ENCODE results near the gene DAB2IP.

The DAB2IP gene

DNA sequence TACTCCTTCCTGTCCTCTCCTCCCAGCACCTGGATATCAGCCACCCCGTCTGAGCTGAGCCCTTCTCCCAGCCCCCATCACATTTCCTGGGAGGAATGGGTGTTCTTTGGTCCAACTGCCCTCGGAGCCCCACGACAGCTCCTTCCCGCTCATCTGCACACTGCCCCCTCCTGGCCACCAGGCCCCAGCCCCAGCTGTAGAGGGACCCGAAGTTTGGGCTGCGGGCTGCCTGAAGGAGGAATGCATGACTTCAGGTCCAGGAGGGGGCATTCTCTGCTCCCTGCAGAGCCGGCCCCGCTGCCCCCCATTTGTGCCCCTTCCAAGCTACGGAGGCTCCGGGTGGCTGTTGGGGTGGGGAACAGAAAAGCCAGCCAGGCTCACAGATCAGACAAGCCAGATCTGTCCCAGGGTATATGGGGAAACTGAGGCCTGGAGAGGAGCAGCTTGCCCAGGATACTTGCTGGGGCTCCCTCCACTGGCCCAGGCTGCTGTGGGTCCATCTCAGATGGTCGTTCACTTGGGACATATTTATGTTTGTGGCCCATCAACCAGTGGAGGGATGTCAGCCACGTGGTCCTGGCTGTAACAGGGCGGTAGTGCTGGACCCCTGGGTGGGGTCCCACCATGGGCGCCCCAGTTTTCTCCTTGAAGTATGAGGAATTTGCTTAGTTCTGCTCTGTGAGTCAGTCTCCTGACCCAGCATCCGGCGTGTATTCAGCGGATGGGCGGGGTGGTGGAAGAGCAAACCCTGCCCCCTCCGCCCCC lies 33.1 kb downstream of the DAB2IP start:
- Histone ChIP-seq H3K18ac (ENCODE audit: low read length) (no peak overlapping the region), H4K12ac (ENCODE audit: low read depth, low read length) (peak overlapping the region; percentile 7), H3K27me3 (ENCODE audit: insufficient read depth, low read length) (no peaks in the 10 kb centered on the region), H3K4ac (ENCODE audit: low read depth, low read length) (no peak overlapping the region), H3K79me2 (ENCODE audit: control insufficient read depth, insufficient read depth, low read length, poor library complexity) (no peaks in the 10 kb centered on the region), H3K27ac (ENCODE audit: low read depth, low read length) (no peak overlapping the region), H3K4me3 (ENCODE audit: low read depth, low read length) (no peak overlapping the region), H3K23ac (ENCODE audit: low read length) (no peak overlapping the region), H3K9ac (ENCODE audit: low read length) (no peak overlapping the region), H2BK5ac (ENCODE audit: low read depth, low read length, poor library complexity) (no peak overlapping the region), H3K9me3 (ENCODE audit: insufficient read depth, low read depth, low read length) (no peaks in the 10 kb centered on the region), H3K4me1 (ENCODE audit: control insufficient read depth in 1 of 2, insufficient read depth in 2 of 2, low read length in 2 of 2) (peaks cover 0 to 3% of the 10 kb centered on the region in 2 experiments), H3K4me2 (ENCODE audit: low read length) (no peak overlapping the region), H4K91ac (ENCODE audit: low read depth, low read length) (no peak overlapping the region), H3K14ac (ENCODE audit: low read length) (no peak overlapping the region), H4K8ac (ENCODE audit: low read depth, low read length) (no peak overlapping the region), H2BK120ac (ENCODE audit: insufficient read depth, low read length, poor library complexity) (no peak overlapping the region), H2BK12ac (ENCODE audit: low read length) (no peak overlapping the region), H3K36me3 (ENCODE audit: control insufficient read depth in 1 of 2, insufficient read depth in 2 of 2, low read length in 2 of 2) (peaks cover 22 to 34% of the 10 kb centered on the region in 2 experiments), H2AK5ac (ENCODE audit: low read length) (no peak overlapping the region), H2AFZ (ENCODE audit: insufficient read depth, low read length, poor library complexity) (no peak overlapping the region), H3K79me1 (ENCODE audit: low read length) (no peaks in the 10 kb centered on the region)
- no CpG with 5 or more reads among the region's 19 CpGs for WGBS (ENCODE audit: extremely low coverage, insufficient coverage, insufficient read length)
- DNase-seq: peak in 1 of 2 donors; percentile 41

DNA sequence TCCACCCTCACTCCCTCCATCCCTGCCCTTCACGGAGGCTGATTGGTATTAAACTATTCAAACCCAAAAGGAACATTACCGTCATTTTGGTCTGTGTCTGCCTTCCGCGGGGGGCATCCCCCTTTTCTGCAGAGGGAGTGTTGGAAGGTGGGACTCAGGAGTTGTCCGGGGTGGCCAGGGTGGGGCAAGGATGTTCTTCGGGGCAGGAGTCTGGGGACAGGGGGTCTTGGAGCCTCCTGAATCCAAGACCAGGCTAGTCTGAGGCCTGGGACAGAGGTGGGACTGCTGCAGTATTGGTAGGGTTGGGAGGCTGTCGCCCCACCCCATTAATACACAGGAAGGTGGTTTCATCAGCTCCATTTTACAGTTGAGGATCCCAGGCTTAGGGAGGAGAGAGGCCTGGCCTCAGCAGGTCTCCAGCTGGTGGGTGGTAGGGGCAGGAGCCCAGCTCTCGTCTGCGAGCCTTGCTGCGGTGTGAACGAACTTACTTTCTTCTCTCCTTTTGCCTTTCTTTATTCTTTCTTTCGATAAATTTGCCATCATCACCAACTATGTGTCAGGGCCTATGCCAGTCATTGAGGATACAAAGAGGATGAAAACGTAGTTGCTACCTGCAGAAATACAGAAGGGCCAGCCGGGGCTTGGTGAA lies 33.8 kb downstream of the DAB2IP start:
- Histone ChIP-seq H3K4me3 (ENCODE audit: low read depth, low read length) (peak overlapping the region; percentile 10), H3K79me2 (ENCODE audit: control insufficient read depth, insufficient read depth, low read length, poor library complexity) (no peaks in the 10 kb centered on the region), H2BK12ac (ENCODE audit: low read length) (no peak overlapping the region), H4K91ac (ENCODE audit: low read depth, low read length) (no peak overlapping the region), H3K27ac (ENCODE audit: low read depth, low read length) (no peak overlapping the region), H3K27me3 (ENCODE audit: insufficient read depth, low read length) (no peaks in the 10 kb centered on the region), H3K23ac (ENCODE audit: low read length) (no peak overlapping the region), H3K9me3 (ENCODE audit: insufficient read depth, low read depth, low read length) (no peaks in the 10 kb centered on the region), H3K14ac (ENCODE audit: low read length) (no peak overlapping the region), H3K4ac (ENCODE audit: low read depth, low read length) (no peak overlapping the region), H2BK5ac (ENCODE audit: low read depth, low read length, poor library complexity) (no peak overlapping the region), H3K18ac (ENCODE audit: low read length) (no peak overlapping the region), H2AK5ac (ENCODE audit: low read length) (no peak overlapping the region), H4K8ac (ENCODE audit: low read depth, low read length) (no peak overlapping the region), H3K4me1 (ENCODE audit: control insufficient read depth in 1 of 2, insufficient read depth in 2 of 2, low read length in 2 of 2) (peaks cover 0 to 3% of the 10 kb centered on the region in 2 experiments), H3K9ac (ENCODE audit: low read length) (no peak overlapping the region), H3K4me2 (ENCODE audit: low read length) (no peak overlapping the region), H2AFZ (ENCODE audit: insufficient read depth, low read length, poor library complexity) (no peak overlapping the region), H3K36me3 (ENCODE audit: control insufficient read depth in 1 of 2, insufficient read depth in 2 of 2, low read length in 2 of 2) (peaks cover 16 to 27% of the 10 kb centered on the region in 2 experiments), H2BK120ac (ENCODE audit: insufficient read depth, low read length, poor library complexity) (no peak overlapping the region), H4K12ac (ENCODE audit: low read depth, low read length) (no peak overlapping the region), H3K79me1 (ENCODE audit: low read length) (no peaks in the 10 kb centered on the region)
- no CpG with 5 or more reads among the region's 14 CpGs for WGBS (ENCODE audit: extremely low coverage, insufficient coverage, insufficient read length)
- DNase-seq: no peak

DNA sequence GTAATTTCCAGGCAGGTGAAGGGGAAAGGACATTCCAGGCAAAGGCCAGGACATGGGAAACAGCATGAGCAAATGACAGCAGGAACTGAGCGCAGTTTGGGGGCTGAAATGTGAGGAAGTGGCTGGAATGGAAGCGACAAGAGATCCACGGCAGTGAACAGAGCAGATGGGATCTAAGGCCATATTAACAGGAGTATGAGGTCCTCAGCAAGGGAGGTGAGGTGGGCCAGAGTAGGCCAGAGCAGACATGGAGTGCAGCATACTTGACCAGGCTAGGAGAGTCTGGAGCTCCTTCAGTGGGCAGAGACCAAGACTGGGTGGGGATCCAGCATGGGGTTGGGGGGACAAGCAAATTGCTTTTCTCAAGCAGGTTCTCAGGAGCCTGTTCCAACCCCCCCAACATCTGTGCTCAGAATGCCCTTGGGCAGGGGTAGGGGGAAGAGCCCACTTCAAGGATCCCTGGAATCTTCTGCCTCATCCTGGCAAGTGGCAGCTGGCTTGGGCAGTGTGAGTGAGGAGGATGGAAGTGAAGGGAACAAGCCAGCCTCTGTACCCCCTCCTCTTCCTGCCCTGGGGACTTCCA lies 34.5 kb downstream of the DAB2IP start:
- Histone ChIP-seq H3K9ac (ENCODE audit: low read length) (no peak overlapping the region), H3K23ac (ENCODE audit: low read length) (no peak overlapping the region), H3K79me1 (ENCODE audit: low read length) (no peaks in the 10 kb centered on the region), H2BK5ac (ENCODE audit: low read depth, low read length, poor library complexity) (no peak overlapping the region), H4K91ac (ENCODE audit: low read depth, low read length) (no peak overlapping the region), H2AK5ac (ENCODE audit: low read length) (no peak overlapping the region), H3K36me3 (ENCODE audit: control insufficient read depth in 1 of 2, insufficient read depth in 2 of 2, low read length in 2 of 2) (peaks cover 13 to 24% of the 10 kb centered on the region in 2 experiments), H3K9me3 (ENCODE audit: insufficient read depth, low read depth, low read length) (no peaks in the 10 kb centered on the region), H4K12ac (ENCODE audit: low read depth, low read length) (no peak overlapping the region), H3K27ac (ENCODE audit: low read depth, low read length) (no peak overlapping the region), H3K18ac (ENCODE audit: low read length) (no peak overlapping the region), H3K4ac (ENCODE audit: low read depth, low read length) (no peak overlapping the region), H2AFZ (ENCODE audit: insufficient read depth, low read length, poor library complexity) (no peak overlapping the region), H3K27me3 (ENCODE audit: insufficient read depth, low read length) (no peaks in the 10 kb centered on the region), H3K4me1 (ENCODE audit: control insufficient read depth in 1 of 2, insufficient read depth in 2 of 2, low read length in 2 of 2) (peaks cover 0 to 3% of the 10 kb centered on the region in 2 experiments), H2BK12ac (ENCODE audit: low read length) (no peak overlapping the region), H3K4me3 (ENCODE audit: low read depth, low read length) (peak overlapping the region; percentile 10), H3K4me2 (ENCODE audit: low read length) (no peak overlapping the region), H3K14ac (ENCODE audit: low read length) (no peak overlapping the region), H2BK120ac (ENCODE audit: insufficient read depth, low read length, poor library complexity) (no peak overlapping the region), H3K79me2 (ENCODE audit: control insufficient read depth, insufficient read depth, low read length, poor library complexity) (no peaks in the 10 kb centered on the region), H4K8ac (ENCODE audit: low read depth, low read length) (no peak overlapping the region)
- no CpG with 5 or more reads among the region's 3 CpGs for WGBS (ENCODE audit: extremely low coverage, insufficient coverage, insufficient read length)
- peak in 1 of 2 donors; percentile 8 for DNase-seq

DNA sequence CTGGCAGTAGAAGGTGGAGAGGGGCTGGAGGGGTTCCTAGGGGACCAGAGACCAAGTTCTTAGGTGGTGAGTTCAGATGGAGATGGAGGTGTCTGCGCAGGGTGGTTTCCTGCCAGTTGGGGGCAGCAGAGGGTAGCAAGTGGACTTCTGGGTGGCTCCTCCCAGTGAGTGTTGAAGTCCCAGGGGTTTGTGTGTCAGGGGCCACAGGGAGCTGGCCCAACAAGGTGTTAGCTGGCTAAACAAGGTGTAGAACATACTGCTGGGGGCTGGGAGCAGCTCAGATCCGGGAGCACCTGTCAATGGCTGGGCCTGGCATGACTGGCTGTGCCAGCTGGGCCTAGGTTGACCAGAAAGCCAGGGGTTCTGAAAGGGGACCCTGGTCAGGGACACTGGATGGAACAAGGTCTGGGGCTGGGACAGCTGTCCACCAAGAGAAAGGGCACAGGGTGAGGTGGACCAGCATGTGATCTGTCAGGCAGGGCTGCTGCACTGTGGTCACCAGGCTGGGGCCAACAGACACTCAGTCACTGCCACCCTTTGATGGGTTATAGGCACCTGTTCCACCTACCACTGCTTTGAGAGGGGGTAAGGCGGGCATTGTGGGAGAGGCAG lies 35.6 kb downstream of the DAB2IP start:
- H2BK5ac ChIP-seq (ENCODE audit: low read depth, low read length, poor library complexity): no peak overlapping the region
- no peaks in the 10 kb centered on the region for H3K79me1 ChIP-seq (ENCODE audit: low read length)
- no peak overlapping the region for H3K4me3 ChIP-seq (ENCODE audit: low read depth, low read length)
- no peak overlapping the region for H3K27ac ChIP-seq (ENCODE audit: low read depth, low read length)
- no peak overlapping the region for H4K91ac ChIP-seq (ENCODE audit: low read depth, low read length)
- no peak overlapping the region for H3K14ac ChIP-seq (ENCODE audit: low read length)
- H2BK12ac ChIP-seq (ENCODE audit: low read length): no peak overlapping the region
- no peak overlapping the region for H2BK120ac ChIP-seq (ENCODE audit: insufficient read depth, low read length, poor library complexity)
- H3K4me2 ChIP-seq (ENCODE audit: low read length): no peak overlapping the region
- H4K12ac ChIP-seq (ENCODE audit: low read depth, low read length): no peak overlapping the region
- DNase-seq: peak; percentile 69 to 83
- H3K9me3 ChIP-seq (ENCODE audit: insufficient read depth, low read depth, low read length): no peaks in the 10 kb centered on the region
- peaks cover 2 to 7% of the 10 kb centered on the region in 2 experiments for H3K4me1 ChIP-seq (ENCODE audit: control insufficient read depth in 1 of 2, insufficient read depth in 2 of 2, low read length in 2 of 2)
- H3K18ac ChIP-seq (ENCODE audit: low read length): peak overlapping the region; percentile 28
- no peak overlapping the region for H3K23ac ChIP-seq (ENCODE audit: low read length)
- no peak overlapping the region for H2AK5ac ChIP-seq (ENCODE audit: low read length)
- no CpG with 5 or more reads among the region's 3 CpGs for WGBS (ENCODE audit: extremely low coverage, insufficient coverage, insufficient read length)
- no peak overlapping the region for H3K4ac ChIP-seq (ENCODE audit: low read depth, low read length)
- no peak overlapping the region for H4K8ac ChIP-seq (ENCODE audit: low read depth, low read length)
- H3K9ac ChIP-seq (ENCODE audit: low read length): no peak overlapping the region
- no peaks in the 10 kb centered on the region for H3K27me3 ChIP-seq (ENCODE audit: insufficient read depth, low read length)
- H3K36me3 ChIP-seq (ENCODE audit: control insufficient read depth in 1 of 2, insufficient read depth in 2 of 2, low read length in 2 of 2): peaks cover 6 to 16% of the 10 kb centered on the region in 2 experiments
- no peaks in the 10 kb centered on the region for H3K79me2 ChIP-seq (ENCODE audit: control insufficient read depth, insufficient read depth, low read length, poor library complexity)
- no peak overlapping the region for H2AFZ ChIP-seq (ENCODE audit: insufficient read depth, low read length, poor library complexity)

Data from trophoblast cell (in vitro differentiated cells and primary cell).